Measurements from ENCODE around the gene ARHGDIA.
A peak's percentile ranks its signal among the peaks of the same experiment; 100 is the strongest.

The ARHGDIA gene

GRCh38 chr17:81906476-81907218, 35.5 kb upstream of the ARHGDIA start:
- no peak for DNase-seq (ENCODE audit: low spot score)

DNA sequence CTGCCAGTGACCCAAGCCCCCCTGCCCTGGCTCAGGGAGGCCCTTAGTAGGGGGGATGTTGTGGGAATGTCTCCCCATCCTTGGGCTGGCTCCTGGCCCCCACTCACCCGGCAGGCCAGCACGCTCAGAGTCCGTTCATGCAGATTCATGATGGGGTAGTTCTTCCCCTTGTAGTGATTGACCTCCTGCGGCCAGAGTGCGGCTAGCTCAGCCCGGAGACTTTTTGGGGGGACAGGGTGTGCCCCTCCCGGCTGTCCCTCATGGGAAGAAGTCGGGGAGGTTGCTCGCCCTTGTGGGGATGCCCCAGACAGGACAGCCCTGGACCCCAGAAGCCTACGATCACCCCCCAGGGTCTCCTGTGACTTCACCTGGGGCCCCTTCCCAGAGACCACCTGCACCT, 34.9 kb upstream of the ARHGDIA start:
- DNase-seq (ENCODE audit: low spot score) = no peak

- DNase-seq (ENCODE audit: low spot score) = no peak
Observed at GRCh38 chr17:81905424-81905875, 34.3 kb upstream of the ARHGDIA start.

GRCh38 chr17:81904600-81905423, 33.7 kb upstream of the ARHGDIA start:
- DNase-seq (ENCODE audit: low spot score) = no peak

- DNase-seq (ENCODE audit: low spot score) = no peak
Observed at GRCh38 chr17:81903896-81904599, 32.9 kb upstream of the ARHGDIA start.

DNA sequence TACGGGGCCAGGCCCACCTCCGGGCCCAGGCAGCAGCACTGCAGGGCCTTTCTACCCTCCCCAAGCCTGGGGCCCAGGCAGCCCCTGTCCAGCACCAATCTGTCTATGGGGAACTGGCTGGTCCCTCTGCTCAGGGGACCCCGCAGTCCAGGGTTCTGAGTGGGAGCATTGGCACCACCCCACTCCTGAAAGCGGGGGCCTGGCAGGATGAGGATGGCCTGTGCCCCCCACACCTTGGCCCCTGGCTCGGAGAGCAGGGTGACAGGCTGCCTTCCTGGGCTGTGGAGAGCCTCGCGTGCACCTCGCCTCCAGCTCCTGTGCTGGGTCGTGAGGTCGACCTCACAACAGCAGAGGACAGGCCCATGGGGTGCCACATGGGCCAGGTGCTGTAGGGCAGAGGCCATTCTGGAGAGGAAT, 32.3 kb upstream of the ARHGDIA start:
- no peak for DNase-seq (ENCODE audit: low spot score)

DNA sequence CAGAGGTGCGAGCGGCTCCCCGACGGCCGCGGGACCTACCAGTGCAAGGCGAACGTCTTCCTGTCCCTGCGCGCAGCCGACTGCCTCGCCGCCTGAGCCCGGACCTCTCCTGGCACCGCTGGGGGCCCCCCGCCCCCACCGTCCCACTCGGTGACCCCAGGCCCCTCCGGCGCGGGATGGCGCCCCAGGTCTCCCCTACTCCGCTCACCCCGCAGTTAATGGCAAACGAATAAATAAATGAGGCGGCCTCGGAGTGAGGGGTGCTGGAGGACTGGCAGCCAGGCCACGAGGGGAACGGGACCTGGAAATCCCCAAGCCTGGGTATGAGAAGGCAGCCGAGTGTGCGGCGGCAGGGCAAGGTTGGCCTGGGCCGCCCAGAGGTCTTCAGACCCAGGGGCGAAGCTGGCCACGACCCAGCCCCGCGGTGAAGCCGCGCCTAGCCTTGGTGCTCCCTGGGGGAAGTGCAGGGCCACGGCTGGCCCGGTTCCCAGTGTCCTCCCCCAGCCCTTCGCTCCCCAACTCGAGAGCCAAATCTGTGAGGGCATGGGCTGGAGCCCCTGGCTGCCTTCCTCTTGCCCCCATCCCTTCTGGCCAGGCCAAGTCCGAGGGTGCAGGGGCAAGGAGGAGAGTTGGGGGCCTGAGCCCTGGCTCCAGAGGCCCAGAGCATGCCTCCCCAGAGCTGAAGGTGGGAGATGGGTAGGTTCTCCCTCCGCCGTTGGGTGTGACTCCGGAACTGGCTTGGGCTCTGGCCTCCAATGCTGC, 31.7 kb upstream of the ARHGDIA start:
- DNase-seq (ENCODE audit: low spot score) = no peak

- peak; percentile 38 for DNase-seq (ENCODE audit: low spot score)
Observed at GRCh38 chr17:81902023-81902652, 31.0 kb upstream of the ARHGDIA start, which contains the start of gene NPB. Gene NPB, plus strand, starts transcription at chr17:81902238. Its CDS starts 40 bp downstream, at chr17:81902278.

DNA sequence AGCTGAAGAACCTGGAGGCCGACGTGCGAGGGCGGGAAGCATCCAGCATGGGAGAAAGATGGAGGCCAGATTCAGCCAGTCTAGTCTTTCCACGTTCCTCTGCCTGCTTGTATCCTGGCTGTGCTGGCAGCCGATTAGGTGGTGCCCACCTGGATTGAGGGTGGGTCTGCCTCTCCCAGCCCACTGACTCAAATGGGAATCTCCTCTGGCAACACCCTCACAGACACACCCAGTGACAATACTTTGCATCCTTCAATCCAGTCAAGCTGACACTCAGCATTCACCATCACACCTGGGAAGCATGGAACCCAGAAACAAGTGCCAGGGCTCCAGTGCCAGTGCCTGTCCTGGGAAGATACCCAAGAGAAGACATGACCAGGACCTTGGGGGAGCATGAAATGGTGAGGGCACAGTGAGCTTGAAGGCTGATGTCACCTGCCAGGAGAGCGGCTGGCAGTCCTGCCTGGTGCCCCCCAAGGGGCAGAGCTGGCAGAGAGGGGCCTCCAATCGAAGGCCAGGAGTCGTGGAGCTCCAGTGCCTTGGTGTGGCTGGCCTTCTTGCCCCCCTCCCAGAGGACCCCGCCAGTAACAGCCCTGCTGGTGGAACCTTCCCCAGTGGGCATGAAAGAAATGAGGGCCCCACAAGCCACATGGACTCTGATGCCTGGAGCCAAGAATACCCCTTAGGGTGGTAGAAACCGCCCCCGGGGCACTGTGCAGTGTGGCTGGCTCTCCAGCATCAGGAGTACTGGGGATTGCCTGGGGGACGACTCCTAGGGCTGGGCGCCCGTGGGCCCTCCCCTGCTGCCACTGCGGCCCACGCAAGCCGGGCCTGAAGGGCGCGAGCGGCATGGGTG, 30.3 kb upstream of the ARHGDIA start:
- no peak for DNase-seq (ENCODE audit: low spot score)

DNA sequence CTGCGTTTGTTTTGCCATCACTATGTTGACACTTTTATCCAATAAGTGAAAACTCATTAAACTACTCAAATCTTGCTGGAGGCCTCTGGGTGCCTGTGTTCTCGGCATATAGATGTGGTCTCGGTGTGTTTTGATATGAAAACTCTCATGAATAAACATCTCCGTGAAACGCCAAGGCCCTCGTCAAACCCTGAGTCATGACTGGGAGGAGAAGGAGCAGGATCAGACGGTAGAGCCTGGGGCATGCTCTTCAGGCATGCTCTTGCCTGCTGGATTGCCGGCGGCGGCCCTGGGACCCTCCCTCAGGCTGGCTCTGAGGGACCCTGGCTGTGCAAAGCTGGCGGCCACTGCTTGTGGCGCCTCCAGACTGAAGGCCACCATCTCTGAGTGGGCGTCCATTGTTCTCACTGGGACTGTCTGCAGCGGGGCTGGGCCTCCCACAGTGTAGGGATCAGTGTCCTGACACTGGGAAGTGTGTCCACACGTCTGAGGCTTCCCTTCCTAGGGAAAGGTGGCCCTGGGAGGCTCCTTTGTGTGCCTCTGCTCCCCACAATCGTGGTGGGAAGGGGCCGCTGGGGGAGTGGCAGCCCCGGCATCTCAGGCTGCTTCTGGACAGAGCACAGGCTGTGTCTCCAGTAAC, 29.2 kb upstream of the ARHGDIA start:
- no peak for DNase-seq (ENCODE audit: low spot score)

- no peak for DNase-seq (ENCODE audit: low spot score)
Observed at GRCh38 chr17:81899514-81900166, 28.5 kb upstream of the ARHGDIA start.

GRCh38 chr17:81898885-81899284, 27.7 kb upstream of the ARHGDIA start:
- DNase-seq (ENCODE audit: low spot score) = no peak

DNA sequence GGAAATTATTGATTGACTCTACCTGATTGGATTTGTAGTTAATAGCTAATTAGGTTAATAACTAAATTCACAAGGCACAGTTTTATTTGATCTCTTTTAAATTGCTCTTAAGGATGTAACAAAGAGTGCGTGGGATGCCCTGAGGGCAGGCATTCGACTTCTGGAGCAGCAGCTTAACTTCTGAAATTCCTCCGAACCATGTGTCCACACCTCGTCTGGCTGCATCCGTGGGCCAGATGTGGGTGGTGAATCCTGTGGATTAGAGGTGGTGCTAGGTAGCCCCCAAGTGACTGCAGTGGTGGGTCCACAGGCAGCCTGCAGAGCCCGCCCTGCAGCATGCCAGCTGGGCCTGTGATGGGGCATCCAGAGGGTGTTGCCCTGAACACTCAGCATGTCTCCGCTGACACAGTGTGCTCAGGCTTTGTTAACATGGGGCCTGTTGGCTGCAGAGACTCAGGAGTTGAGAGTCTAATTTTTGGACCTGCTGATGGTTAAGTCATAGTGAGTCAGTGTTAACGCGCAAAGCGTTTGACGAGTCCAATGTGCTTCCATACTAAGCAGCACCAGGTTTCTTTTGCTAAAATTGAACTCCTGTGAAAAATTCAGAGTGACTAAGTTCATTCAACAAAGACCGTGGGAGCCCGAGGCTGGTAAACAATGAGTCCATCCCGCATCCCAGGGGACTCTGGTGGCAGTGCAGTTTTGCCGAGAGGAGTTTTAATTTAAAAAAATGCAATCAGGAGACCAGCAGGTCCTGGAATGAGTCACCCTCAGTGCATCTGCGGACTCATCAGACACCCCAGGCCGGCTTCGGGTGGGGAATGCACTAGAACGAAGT, 27.1 kb upstream of the ARHGDIA start:
- DNase-seq (ENCODE audit: low spot score) = peak; percentile 81

GRCh38 chr17:81895400-81895799, 24.3 kb upstream of the ARHGDIA start:
- no peak for DNase-seq (ENCODE audit: low spot score)

DNA sequence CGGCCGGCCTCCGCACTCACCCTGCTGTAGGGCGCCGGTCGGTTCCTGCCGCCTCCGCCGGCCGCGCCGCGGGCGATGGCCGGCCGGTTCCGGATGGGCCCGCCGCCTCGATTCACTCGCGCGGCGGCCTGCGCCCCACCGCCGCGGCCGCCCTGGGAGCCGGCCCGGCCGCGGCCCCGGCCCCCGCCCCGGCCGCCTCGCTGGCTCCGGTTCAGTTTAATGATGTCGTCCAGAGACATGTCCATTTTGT, 20.1 kb upstream of the ARHGDIA start:
- DNase-seq (ENCODE audit: low spot score) = no peak

DNA sequence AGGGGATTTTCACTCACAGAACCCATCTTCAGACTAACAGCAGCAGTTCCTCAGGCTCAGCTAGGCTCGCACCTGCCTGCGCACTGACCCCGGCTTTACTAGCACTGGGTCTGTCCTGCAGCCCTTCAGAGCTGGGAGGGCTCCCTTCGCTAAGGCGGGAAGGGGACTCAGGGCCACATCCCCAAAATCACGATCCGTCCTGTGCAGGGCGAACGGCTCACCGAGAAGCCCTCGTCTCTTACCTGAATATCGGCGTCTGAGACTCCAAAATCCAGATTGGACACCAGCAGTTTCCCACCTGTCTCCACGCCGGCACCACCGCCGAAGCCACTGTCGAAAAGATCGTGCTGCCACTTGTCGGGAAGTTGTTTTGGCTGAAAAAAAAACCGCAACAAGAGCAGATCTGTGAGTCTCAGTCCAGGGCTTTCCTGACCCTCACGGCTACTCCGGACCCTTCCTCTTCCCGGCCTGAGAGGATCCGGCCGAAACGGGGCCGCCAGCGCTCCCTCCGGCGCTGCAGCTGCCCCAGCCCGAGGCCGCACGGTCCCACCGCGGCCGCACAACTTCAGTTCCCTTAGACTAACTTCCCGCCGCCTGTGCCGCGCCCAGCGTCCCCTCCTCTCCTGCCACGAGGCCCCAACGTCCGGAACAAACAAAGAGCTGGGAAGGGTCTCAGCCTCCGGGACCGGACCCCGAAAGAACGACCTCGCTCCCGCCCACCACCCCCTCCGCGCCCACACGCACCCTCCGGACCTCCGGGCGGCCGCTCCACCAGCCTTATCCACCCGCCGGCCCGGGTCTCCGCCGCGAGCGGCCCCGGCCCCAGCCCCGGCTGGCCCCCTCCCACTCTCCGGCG, 19.5 kb upstream of the ARHGDIA start:
- DNase-seq (ENCODE audit: low spot score) = peak; percentile 46

DNA sequence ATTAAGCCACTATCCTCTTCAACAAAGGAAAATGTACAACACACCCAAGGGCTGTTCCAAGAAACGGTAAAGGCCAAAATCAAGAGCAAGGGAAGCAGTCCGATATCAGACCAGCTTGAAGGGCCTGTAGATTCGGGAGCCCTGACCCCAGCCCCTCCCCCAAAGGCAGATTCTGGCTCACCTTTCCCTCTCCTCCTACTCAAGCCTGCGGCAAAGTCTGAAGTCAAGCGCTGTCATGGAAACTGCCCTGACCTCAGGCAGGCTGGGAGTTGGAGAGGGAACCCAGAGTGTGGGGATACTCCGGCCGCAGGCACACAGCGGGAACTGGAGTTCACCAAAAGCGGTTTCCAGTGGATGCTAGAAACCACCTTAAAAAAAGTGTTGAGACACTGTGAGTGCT, 18.5 kb upstream of the ARHGDIA start:
- no peak for DNase-seq (ENCODE audit: low spot score)

Data from AG20443 (cell line).